Mesendoderm (in vitro differentiated cells): Measurements from ENCODE around the gene ACAN.

Experiments used
- DNase-seq: peaks from one replicate; pipeline ENCODE4 v3.0.0; 2013
- H2AK5ac ChIP-seq: 2 replicates; pipeline ENCODE4 v1.6.1; 2013; ENCODE audit warnings: low read length, inconsistent platforms
- H2BK120ac ChIP-seq: 2 replicates; pipeline ENCODE4 v1.6.1; 2013; ENCODE audit warnings: low read depth, mild to moderate bottlenecking, low read length, moderate library complexity, mixed read lengths
- H2BK15ac ChIP-seq: replicated peaks from 2 replicates; pipeline ENCODE4 v1.6.1; 2013; ENCODE audit warnings: low read depth, mild to moderate bottlenecking, moderate library complexity
- H2BK5ac ChIP-seq: 2 replicates; pipeline ENCODE4 v1.6.1; 2013; ENCODE audit warnings: low read length, inconsistent platforms
- H3K18ac ChIP-seq: 2 replicates; pipeline ENCODE4 v1.6.1; 2013; ENCODE audit warnings: mild to moderate bottlenecking, low read length, mixed read lengths
- H3K23ac ChIP-seq: one replicate; pipeline ENCODE4 v1.6.1; 2013; ENCODE audit warnings: low read length
- H3K27ac ChIP-seq: 2 replicates; pipeline ENCODE4 v1.5.1; 2013; ENCODE audit warnings: low read depth, mild to moderate bottlenecking, inconsistent platforms, low read length, moderate library complexity
- H3K27me3 ChIP-seq: 2 replicates; pipeline ENCODE4 v1.6.1; 2013; ENCODE audit warnings: low read length, control low read depth, mild to moderate bottlenecking, inconsistent platforms; ENCODE audit not compliant: insufficient read depth, poor library complexity
- H3K36me3 ChIP-seq: 2 replicates; pipeline ENCODE4 v1.6.1; 2013; ENCODE audit warnings: low read length, inconsistent platforms; ENCODE audit not compliant: control insufficient read depth, insufficient read depth
- H3K4ac ChIP-seq: one replicate; pipeline ENCODE4 v1.6.1; 2013; ENCODE audit warnings: low read depth, mild to moderate bottlenecking, low read length, moderate library complexity
- H3K4me1 ChIP-seq: 2 replicates; pipeline ENCODE4 v1.6.1; 2013; ENCODE audit warnings: low read depth, low read length, inconsistent platforms; ENCODE audit not compliant: control insufficient read depth
- H3K4me2 ChIP-seq: 2 replicates; pipeline ENCODE4 v1.6.1; 2013; ENCODE audit warnings: low read length
- H3K4me3 ChIP-seq: 2 replicates; pipeline ENCODE4 v1.5.1; 2013; ENCODE audit warnings: mild to moderate bottlenecking, low read length
- H3K56ac ChIP-seq: one replicate; pipeline ENCODE4 v1.6.1; 2013; ENCODE audit warnings: low read length
- H3K79me1 ChIP-seq: 2 replicates; pipeline ENCODE4 v1.6.1; 2013; ENCODE audit warnings: low read length, inconsistent platforms
- H3K79me2 ChIP-seq: 2 replicates; pipeline ENCODE4 v1.6.1; 2013; ENCODE audit warnings: mild to moderate bottlenecking, low read length; ENCODE audit not compliant: control insufficient read depth, insufficient read depth
- H3K9ac ChIP-seq: 2 replicates; pipeline ENCODE4 v1.6.1; 2013; ENCODE audit warnings: low read length, inconsistent platforms
- H4K5ac ChIP-seq: one replicate; pipeline ENCODE4 v1.6.1; 2013; ENCODE audit warnings: low read length
- H4K8ac ChIP-seq: one replicate; pipeline ENCODE4 v1.6.1; 2013; ENCODE audit warnings: low read depth, mild to moderate bottlenecking, control low read depth, low read length, moderate library complexity
- WGBS: extraction: QIAGEN DNeasy Blood & Tissue Kit; methylation state at CpG from one replicate; pipeline ENCODE4 v1.1.7; 2013; ENCODE audit warnings: low lambda C conversion rate, missing lambda C conversion rate; ENCODE audit not compliant: insufficient coverage; ENCODE audit errors: extremely low coverage; 5-methylcytosine and 5-hydroxymethylcytosine counted together

Gene ACAN

GRCh38 chr15:88769161-88769971, 33.9 kb upstream of the ACAN start:
- Histone ChIP-seq H3K79me1 (no peaks in the 10 kb centered on the region), H2BK120ac (no peak overlapping the region), H3K79me2 (no peaks in the 10 kb centered on the region), H3K4me2 (peak overlapping the region; percentile 19), H2AK5ac (no peak overlapping the region), H4K5ac (no peak overlapping the region), H4K8ac (no peak overlapping the region), H3K9ac (peak overlapping the region; percentile 54), H2BK5ac (no peak overlapping the region), H3K4me3 (no peak overlapping the region), H3K18ac (no peak overlapping the region), H2BK15ac (no peak overlapping the region), H3K4me1 (no peaks in the 10 kb centered on the region), H3K4ac (no peak overlapping the region), H3K36me3 (no peaks in the 10 kb centered on the region), H3K27ac (no peak overlapping the region), H3K27me3 (no peaks in the 10 kb centered on the region), H3K56ac (peak overlapping the region; percentile 57), H3K23ac (no peak overlapping the region)
- no CpG with 5 or more reads among the region's 38 CpGs for whole genome bisulfite sequencing
- peak; percentile 51 for DNase-seq

DNA sequence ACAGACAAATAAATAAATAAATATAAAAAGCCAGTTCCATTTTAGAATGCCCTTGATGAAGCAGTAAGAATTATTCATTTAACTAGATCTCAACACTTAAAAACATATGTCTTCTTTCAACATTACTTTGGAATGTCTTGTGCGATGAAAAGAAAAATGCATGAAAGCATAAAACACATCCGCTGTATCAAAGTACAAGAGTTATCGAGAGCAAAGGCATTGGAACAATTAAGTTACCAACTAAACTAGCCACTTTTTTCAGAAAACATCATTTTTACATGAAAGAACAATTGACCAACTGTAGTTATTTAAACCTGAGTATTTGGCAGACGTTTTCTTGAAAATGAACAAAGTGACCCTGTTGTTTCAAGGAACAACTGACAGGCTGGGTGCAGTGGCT, 27.5 kb upstream of the ACAN start:
- Histone ChIP-seq H2BK120ac (no peak overlapping the region), H3K4ac (no peak overlapping the region)

DNA sequence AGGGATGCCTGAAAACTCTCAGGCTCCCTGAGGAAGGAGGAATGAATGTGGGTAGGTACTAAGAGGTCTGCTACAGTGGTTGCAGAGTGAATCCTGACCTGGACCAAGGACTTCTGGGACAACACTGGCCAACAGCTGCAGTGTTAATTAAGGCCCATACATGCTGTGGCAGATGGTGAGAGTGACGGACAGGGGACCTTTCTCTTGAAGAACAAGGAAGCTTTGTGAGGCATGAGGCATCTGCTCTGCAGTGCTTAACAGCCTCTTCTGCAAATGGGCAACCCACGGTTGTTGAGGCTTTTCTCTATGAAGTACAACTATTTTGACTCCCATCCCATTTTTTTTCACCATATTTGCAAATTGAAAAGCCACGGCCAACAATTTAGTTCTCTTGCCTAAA, 26.6 kb upstream of the ACAN start:
- Histone ChIP-seq H3K4me2 (no peak overlapping the region), H3K23ac (no peak overlapping the region), H3K79me2 (no peaks in the 10 kb centered on the region), H2BK15ac (no peak overlapping the region), H4K5ac (no peak overlapping the region), H3K4me1 (no peaks in the 10 kb centered on the region), H3K4ac (no peak overlapping the region), H3K36me3 (no peaks in the 10 kb centered on the region), H3K56ac (no peak overlapping the region), H2BK5ac (no peak overlapping the region), H2AK5ac (no peak overlapping the region), H3K79me1 (no peaks in the 10 kb centered on the region), H3K18ac (no peak overlapping the region), H3K27me3 (no peaks in the 10 kb centered on the region), H3K27ac (no peak overlapping the region), H3K9ac (no peak overlapping the region), H4K8ac (no peak overlapping the region), H3K4me3 (no peak overlapping the region), H2BK120ac (no peak overlapping the region)
- 100% methylated on average over 1 of the region's 3 CpGs for WGBS
- no peak for DNase-seq

More for the DNA sequence above, 27.5 kb upstream of the ACAN start:
- Histone ChIP-seq H2BK5ac (no peak overlapping the region), H3K27me3 (no peaks in the 10 kb centered on the region), H3K56ac (no peak overlapping the region), H4K5ac (no peak overlapping the region), H3K4me2 (no peak overlapping the region), H3K79me2 (no peaks in the 10 kb centered on the region), H2AK5ac (no peak overlapping the region), H3K36me3 (no peaks in the 10 kb centered on the region), H3K4me3 (no peak overlapping the region), H3K27ac (no peak overlapping the region), H3K9ac (no peak overlapping the region), H3K18ac (no peak overlapping the region), H3K23ac (no peak overlapping the region), H3K4me1 (no peaks in the 10 kb centered on the region), H3K79me1 (no peaks in the 10 kb centered on the region), H4K8ac (no peak overlapping the region), H2BK15ac (no peak overlapping the region)
- WGBS: no CpG with 5 or more reads among the region's 4 CpGs
- no peak for DNase-seq

DNA sequence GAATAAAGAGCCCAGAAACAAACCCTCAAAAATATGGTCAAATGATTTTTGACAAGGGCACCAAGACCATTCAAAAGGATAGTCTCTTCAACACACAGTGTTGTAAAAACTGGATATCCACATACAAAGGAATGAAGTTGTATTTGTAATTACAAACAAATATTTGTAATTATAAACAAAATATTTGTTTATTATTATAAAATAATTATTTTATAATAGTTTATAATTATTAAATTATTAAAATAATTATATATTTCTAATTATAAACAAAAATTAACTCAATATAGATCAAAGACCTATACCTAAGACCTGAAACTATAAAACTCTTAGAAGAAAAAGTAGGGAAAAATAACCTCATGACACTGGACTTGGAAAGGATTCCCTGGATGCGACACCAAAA, 23.3 kb upstream of the ACAN start:
- no peak overlapping the region for H2AK5ac ChIP-seq
- no peak overlapping the region for H3K9ac ChIP-seq
- H3K4me1 ChIP-seq: no peaks in the 10 kb centered on the region
- no peaks in the 10 kb centered on the region for H3K36me3 ChIP-seq
- H4K5ac ChIP-seq: no peak overlapping the region
- H3K79me2 ChIP-seq: no peaks in the 10 kb centered on the region
- no peaks in the 10 kb centered on the region for H3K79me1 ChIP-seq
- H2BK5ac ChIP-seq: no peak overlapping the region
- DNase-seq: no peak
- no peak overlapping the region for H3K27ac ChIP-seq
- no peak overlapping the region for H4K8ac ChIP-seq
- no peak overlapping the region for H3K4ac ChIP-seq
- H3K23ac ChIP-seq: no peak overlapping the region
- no peaks in the 10 kb centered on the region for H3K27me3 ChIP-seq
- no peak overlapping the region for H3K4me2 ChIP-seq
- H3K56ac ChIP-seq: no peak overlapping the region
- H3K18ac ChIP-seq: no peak overlapping the region
- H2BK15ac ChIP-seq: no peak overlapping the region
- H3K4me3 ChIP-seq: no peak overlapping the region
- WGBS: no CpG with 5 or more reads among the region's 1 CpG
- no peak overlapping the region for H2BK120ac ChIP-seq

GRCh38 chr15:88782465-88782864, 20.8 kb upstream of the ACAN start:
- H3K4ac ChIP-seq: no peak overlapping the region
- H2BK120ac ChIP-seq: no peak overlapping the region
- H3K4me3 ChIP-seq: no peak overlapping the region
- no peaks in the 10 kb centered on the region for H3K79me1 ChIP-seq
- H2BK5ac ChIP-seq: no peak overlapping the region
- no CpG with 5 or more reads among the region's 8 CpGs for WGBS
- no peak overlapping the region for H2BK15ac ChIP-seq
- H3K4me2 ChIP-seq: no peak overlapping the region
- no peak for DNase-seq
- H2AK5ac ChIP-seq: no peak overlapping the region
- no peak overlapping the region for H3K27ac ChIP-seq
- H3K56ac ChIP-seq: no peak overlapping the region
- no peak overlapping the region for H3K18ac ChIP-seq
- no peaks in the 10 kb centered on the region for H3K4me1 ChIP-seq
- no peak overlapping the region for H4K8ac ChIP-seq
- no peak overlapping the region for H3K9ac ChIP-seq
- H3K36me3 ChIP-seq: no peaks in the 10 kb centered on the region
- H4K5ac ChIP-seq: no peak overlapping the region
- no peaks in the 10 kb centered on the region for H3K79me2 ChIP-seq
- no peaks in the 10 kb centered on the region for H3K27me3 ChIP-seq
- no peak overlapping the region for H3K23ac ChIP-seq

- no peak overlapping the region for H2BK120ac ChIP-seq
- H3K9ac ChIP-seq: no peak overlapping the region
- no peak overlapping the region for H3K18ac ChIP-seq
- H2BK15ac ChIP-seq: no peak overlapping the region
- no peak overlapping the region for H3K4ac ChIP-seq
- H3K79me1 ChIP-seq: no peaks in the 10 kb centered on the region
- H2BK5ac ChIP-seq: no peak overlapping the region
- H3K4me1 ChIP-seq: no peaks in the 10 kb centered on the region
- H4K5ac ChIP-seq: no peak overlapping the region
- H3K56ac ChIP-seq: no peak overlapping the region
- H4K8ac ChIP-seq: no peak overlapping the region
- no peak for DNase-seq
- no peak overlapping the region for H3K27ac ChIP-seq
- no CpG with 5 or more reads among the region's 2 CpGs for WGBS
- H3K4me3 ChIP-seq: no peak overlapping the region
- H2AK5ac ChIP-seq: no peak overlapping the region
- no peak overlapping the region for H3K23ac ChIP-seq
- no peaks in the 10 kb centered on the region for H3K79me2 ChIP-seq
- no peaks in the 10 kb centered on the region for H3K36me3 ChIP-seq
- no peaks in the 10 kb centered on the region for H3K27me3 ChIP-seq
- H3K4me2 ChIP-seq: no peak overlapping the region
These were observed 18.0 kb upstream of the ACAN start for GRCh38 chr15:88785217-88785616.
